GM21367 (cell line): Measurements from ENCODE around the gene ZNF878.
"Not testable (repeated sequence)": the region's sequence is repeated elsewhere in the genome, so short reads cannot be mapped to it uniquely, and the experiment has no call there.

Experiments
- ATAC-seq: cut with Tn5 transposase; IDR thresholded peaks from one replicate; pipeline ENCODE4 v1.9.1; 2021; ENCODE audit not compliant: unreplicated experiment

Gene ZNF878

DNA sequence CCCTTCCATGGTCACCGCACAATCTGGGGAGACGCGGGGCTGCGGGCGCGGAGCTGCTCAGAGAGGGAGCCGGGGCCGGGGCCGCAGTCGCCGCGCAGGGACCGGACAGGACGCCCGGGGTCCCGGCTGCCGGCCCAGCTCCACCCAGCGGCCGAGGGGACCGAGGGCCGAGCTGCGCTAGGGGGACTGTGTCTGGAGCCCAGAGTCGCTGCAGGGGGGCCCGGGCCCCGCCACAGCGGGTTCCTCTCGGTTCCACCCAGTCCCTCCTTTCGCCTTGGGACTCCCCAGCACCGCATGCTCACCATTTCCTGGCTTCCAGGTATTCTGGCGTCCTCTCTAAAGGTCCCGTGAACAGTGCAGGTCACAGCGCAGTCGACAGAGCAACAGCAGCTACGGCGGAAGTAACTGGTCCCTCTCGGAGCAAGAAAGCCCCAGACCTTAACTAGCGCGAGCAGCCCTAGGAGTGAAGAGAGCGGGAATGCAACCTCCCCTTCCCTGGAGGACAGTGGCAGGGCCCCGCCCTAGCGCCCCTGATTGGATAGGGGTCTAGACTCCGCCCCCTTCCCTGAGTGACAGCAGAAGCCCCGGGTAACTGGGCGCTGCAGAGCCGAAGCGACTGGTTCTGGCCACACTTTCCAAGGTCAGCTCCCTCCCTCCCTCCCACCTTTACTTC is at the start of gene ZNF878:
Gene ZNF878 (minus strand): TSS at position 465 of the 673 bp plus-strand sequence. CDS start 160 bp downstream, at position 305.
- peak; percentile 80 for ATAC-seq

DNA sequence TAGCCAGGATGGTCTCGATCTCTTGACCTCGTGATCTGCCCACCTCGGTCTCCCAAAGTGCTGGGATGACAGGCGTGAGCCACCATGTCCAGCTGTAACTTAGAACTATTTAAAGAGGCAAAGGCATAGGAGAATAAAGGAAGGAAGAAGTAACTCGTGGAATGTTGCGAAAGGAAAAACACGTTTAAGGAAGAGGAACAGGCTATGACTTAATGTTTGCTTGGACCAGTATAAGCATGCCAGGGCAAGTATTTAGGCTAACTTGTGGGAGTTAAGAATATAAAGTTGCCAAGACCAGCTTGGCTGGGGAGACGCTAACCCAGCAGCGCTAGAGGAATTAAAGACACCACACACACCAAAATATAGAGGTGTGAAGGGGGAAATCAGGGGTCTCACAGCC is 45.3 kb upstream of the ZNF878 start:
- no peak for ATAC-seq

DNA sequence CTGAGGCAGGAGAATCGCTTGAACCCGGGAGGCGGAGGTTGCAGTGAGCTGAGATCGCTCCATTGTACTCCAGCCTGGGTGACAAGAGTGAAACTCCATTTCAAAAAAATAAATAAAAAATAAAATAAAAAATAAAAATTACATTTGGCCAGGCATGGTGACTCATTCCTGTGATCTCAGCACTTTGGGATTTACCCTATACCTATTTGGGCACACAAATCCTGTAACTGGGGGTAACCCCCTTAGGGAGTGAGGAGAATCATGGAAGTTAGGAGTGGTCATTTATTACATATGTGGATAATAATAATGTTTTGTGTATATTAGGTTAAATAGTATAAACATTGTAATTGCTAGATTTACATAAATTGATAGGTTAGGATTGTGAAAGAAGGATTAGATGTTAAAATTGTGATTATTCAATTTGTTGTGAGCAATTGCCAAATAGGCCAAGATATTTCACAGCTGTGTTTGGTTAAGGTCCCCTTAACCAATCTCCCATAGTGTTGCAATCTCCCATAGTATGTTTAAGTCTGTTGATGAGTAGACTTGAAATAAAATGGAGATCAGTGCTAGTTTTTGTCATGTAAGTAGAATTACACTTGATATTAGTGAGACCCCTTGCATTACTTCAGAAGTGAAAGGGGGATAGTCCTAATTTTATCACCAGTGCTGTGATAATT is 42.5 kb upstream of the ZNF878 start:
- no peak for ATAC-seq

DNA sequence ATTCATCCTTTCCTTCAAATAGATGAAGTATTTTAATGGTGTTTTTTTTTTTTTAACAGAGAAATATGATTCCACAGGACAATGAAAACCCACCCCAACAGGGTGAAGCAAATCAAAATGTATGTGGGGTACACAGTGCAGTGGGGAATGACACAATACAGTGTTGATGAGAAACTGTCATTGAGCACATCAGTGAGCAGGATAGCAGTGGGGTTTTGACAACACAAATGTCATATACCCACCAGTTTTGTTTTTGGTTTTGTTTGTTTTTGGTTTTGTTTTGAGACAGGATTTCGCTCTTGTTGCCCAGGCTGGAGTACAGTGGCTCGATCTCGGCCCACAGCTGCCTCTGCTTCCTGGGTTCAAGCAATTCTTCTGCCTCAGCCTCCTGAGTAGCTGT is 41.0 kb upstream of the ZNF878 start:
- ATAC-seq = no peak

DNA sequence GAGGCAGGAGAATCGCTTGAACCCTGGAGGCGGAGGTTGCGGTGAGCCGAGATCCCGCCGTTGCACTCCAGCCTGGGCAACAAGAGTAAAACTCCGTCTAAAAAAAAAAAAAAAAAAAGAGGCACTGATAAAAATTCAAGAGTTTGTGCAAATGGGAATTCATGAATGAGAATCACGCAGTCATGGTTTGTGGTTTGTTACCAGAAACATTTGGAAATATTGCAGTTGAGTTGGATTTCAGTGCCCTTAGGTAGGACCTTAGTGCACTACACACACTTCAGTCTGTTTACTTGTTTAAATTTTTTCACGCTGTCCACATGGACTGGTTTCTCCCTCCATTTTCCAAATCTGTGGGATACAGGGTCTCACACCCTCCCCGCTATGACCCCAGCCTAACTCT is 40.2 kb upstream of the ZNF878 start:
- ATAC-seq = no peak

DNA sequence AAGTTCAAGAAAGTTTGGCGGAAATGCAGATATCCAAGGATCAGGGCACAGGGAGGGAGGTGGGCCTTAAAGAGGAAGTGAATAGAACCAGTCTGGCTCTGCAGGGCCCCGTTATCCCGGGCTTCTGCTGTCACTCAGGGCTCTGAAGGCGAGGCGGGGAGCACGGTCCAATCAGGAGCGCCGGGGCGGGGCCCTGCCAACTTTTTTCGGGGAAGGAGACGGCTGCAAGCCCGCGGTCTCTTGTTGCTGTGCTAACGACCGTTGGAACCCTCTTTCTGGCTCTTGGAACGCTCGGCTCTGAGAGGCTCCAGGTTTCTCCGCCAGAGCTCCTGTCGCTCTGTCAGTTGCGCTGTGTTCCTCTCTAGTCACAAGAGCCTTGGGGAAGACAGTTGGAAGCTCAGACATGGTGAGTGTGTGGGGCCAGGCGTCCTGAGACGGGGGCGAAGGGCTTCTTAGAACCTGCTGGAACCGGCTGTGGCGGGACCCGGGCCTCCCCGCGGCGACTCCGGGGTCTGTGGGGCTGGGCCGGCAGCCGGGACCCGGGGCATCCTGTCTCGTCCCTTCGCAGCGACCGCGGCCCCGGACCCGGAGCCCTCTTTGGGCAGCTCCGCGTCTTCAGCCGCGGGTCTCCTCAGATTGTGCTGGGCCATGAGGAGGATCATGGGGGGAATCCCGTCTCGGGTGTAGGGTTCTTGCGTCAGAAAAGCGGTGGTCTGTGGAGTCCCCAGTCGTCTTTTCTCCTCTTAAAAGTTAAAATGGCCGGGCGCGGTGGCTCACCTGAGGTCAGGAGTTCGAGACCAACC is 39.5 kb upstream of the ZNF878 start:
- no peak for ATAC-seq

DNA sequence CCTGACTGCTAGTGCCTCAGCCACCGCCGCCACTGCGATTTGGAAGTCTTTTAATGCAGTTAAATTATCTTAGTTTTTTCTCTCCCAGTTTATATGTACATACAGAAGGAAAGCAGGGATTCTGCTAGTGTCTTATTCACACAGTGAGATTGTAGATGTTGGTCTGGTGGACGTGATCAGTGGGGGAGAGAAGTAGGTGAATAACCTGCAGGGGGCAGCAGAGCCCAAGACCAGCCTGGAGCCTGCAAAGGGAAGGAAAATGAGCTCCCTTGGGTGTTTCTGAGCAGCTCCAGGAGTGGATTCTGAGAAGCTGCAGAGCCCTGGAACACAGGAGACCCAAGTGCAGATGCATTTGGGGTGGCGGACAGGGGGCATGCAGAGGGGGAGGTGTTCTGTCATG is 38.0 kb upstream of the ZNF878 start:
- no peak for ATAC-seq

DNA sequence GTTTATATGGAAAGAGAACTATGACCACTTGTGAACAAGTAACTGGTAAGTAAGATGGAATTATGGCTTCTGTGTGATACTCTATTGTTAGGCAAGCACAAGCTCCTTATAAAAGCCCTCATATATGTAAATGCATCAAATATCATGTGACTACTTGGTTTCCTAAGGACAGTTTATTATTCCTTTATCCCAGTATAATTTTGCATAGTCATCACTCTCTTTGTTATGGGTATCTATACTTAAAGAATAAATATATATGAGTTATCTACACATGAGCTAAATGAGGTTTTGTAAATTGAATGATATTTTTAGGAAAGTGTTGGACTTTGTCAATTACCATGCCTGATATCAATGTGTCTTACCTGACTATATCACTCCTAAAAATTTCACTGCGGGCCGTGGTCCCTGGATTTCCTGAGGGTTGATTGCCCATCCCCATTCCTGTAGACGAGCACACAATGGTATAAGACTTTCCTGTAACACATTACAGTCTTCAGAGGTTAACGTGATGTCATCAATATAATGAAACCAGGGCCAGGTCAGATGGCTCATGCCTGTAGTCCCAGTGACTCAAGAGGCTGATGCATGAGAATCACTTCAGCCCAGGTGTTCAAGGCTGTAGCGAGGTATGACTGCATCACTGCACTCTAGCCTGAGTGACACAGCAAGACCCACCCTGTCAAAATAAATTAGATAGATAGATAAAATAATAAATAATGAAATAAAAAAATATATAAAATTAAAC is 32.5 kb upstream of the ZNF878 start:
- no peak for ATAC-seq

DNA sequence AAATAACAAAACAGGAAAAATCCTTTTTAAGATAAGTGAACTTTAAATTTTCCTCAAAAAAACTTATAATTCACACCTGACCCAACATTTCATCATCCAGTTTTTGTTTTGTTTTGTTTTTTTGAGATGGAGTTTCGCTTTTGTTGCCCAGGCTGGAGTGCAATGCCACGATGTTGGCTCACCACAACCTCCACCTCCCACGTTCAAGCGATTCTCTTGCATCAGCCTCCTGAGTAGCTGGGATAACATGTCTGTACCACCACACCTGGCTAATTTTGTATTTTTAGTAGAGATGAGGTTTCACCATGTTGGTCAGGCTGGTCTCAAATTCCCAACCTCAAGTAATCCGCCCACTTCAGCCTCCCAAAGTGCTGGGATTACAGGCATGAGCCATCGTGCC is 30.6 kb upstream of the ZNF878 start:
- ATAC-seq = not testable (repeated sequence)

DNA sequence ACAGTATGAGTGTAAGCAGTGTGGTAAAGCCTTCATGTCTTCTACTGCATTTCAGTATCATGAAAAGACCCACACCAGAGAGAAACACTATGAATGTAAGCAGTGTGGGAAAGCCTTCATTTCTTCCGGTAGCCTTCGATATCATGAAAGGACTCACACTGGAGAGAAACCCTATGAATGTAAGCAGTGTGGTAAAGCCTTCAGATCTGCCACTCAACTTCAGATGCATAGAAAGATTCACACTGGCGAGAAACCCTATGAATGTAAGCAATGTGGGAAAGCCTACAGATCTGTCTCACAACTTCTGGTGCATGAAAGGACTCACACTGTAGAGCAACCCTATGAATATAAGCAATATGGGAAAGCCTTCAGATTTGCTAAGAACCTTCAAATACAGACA is 24.6 kb upstream of the ZNF878 start:
- no peak for ATAC-seq

DNA sequence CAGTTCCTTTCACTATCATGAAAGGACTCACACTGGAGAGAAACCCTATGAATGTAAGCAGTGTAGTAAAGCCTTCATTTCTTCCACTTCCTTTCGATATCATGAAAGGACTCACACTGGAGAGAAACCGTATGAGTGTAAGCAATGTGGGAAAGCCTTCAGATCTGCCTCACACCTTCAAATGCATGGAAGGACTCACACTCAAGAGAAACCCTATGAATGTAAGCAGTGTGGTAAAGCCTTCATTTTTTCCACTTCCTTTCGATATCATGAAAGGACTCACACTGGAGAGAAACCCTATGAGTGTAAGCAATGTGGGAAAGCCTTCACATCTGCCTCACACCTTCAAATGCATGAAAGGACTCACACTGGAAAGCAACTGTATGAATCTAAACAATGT is 23.6 kb upstream of the ZNF878 start:
- ATAC-seq = not testable (repeated sequence)

DNA sequence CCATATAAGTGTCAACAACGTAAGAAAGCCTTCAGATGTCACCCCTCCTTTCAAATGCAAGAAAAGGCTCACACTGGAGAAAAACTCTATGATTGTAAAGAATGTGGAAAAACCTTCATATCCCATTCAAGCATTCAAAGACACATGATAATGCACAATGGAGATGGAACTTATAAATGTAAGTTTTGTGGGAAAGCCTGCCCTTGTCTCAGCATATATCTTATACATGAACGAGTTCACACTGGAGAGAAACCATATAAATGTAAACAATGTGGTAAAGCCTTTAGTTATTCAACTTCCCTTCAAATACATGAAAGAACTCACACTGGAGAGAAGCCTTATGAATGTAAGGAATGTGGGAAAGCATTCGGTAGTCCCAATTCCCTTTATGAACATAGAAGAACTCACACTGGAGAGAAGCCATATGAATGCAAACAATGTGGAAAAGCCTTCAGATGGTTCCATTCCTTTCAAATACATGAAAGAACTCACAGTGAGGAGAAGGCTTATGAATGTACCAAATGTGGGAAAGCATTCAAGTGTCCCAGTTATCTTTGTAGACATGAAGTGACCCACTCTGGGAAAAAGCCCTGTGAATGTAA is 22.9 kb upstream of the ZNF878 start:
- no peak for ATAC-seq

DNA sequence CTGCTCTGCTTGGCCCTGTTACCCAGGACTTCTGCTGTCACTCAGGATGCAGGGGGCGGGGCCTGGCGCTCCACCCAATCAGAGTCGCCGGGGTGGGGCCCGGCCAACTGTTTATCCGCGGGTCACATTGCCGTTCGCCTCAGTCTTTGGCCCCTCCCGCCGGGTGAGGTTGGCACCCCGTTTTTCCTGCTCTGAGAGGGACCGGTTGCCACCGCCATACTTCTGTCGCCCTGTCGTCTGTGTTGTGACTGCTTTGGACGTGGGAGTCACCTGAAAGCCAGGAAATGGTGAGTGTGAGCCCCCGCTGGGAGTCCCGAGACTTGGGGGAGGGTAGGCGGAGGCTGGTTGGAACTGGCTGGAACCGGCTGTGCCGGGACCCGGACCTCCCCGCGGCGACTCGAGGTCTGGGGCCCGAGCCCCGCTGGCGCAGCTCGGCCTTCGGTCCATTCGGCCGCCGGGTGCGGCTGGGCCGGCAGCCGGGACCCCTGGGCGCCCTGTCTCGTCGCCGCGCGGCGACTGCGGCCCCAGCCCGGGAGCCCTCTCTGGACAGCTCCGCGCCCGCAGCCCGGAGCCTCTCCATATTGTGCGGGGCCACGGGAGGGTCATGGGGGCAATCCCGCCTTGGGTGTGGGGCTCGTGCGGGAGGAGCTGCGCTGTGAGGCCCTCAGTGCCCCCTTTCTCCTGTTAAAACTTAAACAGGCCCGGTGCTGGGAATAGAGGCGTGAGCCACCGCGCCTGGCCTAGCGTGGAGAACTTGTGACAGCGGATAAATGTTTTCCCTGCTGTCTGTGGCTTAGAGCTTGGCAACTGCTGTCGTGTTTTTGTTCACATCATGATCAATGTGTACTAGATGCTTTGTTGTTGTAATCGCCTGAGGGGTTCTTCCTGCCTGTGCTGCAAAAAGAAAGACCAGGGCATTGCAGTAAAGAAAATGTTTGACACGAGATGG is 12.1 kb upstream of the ZNF878 start, which contains the start of gene ZNF844:
Gene ZNF844 (plus strand): TSS at position 142 of the 949 bp plus-strand sequence. CDS start 143 bp downstream, at position 285.
- ATAC-seq = peak; percentile 69

DNA sequence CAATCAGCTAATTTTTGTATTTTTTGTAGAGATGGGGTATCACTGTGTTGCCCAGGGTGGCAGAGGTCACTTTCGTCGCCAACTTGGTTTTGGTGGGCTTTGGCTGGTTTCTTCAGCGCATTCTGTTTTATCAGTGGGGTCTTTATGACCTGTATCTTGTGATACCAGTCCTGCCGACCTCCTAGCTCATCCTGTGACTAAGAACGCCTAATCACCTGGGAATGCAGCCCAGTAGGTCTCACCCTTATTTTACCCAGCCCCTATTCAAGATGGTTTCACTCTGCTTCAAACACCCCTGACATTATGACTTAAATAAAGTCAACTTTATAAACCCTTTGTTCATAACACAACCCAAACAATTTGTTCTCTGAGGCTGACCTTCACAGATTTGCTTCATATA is 3.0 kb upstream of the ZNF878 start:
- ATAC-seq = no peak

DNA sequence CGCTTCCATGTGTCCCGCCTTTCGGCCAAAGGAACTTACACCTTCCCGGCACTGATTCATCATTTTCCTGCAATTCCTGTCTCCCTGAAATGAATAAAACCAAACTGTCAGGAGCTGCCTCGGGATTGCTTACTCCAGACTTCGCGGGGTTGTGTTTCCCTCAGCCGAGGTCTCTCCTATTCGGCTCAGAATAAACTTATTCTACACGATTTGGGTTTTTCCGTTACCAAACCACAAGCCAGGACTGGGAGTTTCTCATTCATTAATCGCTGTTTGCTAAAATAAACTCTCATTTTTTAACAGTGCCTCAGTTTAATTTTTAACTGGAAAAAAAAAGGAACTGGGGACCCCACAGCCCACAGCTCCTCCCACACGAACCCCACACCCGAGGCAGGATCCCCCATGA is 667 bp downstream of the ZNF878 start:
- ATAC-seq = no peak

DNA sequence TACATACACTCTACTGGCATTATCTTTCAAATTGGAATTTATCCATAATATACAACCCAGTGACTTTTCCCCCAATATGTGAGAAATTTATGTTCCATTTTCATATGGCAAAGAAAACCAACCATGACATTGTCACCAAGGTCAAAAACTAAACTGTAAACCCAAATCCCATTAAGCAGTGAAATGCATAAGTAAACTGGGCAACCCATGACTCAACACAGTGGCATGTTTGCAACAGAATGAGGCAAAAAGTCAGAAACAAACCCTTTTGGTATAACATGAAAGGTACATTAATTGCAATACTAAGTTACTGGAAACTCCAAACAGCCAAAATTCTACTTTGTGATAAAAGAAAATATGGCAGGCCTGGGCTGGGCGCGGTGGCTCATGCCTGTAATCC is 4.9 kb downstream of the ZNF878 start:
- ATAC-seq = no peak

DNA sequence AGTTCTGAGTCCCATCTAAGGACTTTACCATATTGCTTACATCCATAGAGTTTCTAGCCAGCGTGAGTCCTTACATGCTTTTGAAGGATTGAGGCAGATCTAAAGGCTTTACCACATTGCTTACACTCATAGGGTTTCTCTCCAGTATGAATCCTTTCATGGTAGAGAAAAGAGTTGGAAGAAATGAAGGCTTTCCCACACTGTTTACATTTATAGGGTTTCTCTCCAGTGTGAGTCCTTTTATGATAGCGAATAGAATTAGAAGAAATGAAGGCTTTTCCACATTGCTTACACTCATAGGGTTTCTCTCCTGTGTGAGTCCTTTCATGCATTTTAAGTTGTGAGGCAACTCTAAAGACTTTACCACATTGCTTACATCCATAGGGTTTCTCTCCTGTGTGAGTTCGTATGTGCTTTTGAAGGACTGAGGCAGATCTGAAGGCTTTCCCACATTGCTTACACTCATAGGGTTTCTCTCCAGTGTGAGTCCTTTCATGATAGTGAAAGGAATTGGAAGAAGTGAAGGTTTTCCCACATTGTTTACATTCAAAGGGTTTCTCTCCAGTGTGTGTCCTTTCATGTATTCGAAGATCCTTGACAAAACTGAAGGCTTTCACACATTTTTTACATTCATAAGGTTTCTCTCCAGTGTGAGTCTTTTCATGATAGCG is 8.9 kb downstream of the ZNF878 start:
- ATAC-seq = no peak

DNA sequence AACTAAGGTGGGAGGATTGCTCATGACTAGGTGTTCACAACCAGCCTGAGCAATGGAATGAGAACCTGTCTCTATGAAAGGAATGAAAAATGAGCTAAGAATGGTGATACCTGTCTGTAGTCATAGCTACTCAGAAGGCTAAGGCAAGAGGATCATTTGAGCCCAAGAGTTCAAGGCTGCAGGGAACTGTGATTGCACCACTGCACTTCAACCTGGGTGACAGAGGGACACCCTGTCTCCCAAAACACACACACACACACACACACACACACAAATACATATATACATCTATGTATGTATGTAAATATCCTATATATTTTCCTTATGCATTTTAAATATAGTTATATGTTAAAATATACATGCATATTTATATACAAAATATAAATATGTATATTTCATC is 9.9 kb downstream of the ZNF878 start:
- no peak for ATAC-seq
